CD1c-positive myeloid dendritic cell (primary cell): ENCODE data around the gene FOXO3.
"Not testable (repeated sequence)": the region's sequence is repeated elsewhere in the genome, so short reads cannot be mapped to it uniquely, and the experiment has no call there.

Experiments used
- DNase-seq: peaks from one replicate; pipeline ENCODE4 v3.0.0-alpha.2; 2016; ENCODE audit errors: extremely low spot score

The FOXO3 gene

DNA sequence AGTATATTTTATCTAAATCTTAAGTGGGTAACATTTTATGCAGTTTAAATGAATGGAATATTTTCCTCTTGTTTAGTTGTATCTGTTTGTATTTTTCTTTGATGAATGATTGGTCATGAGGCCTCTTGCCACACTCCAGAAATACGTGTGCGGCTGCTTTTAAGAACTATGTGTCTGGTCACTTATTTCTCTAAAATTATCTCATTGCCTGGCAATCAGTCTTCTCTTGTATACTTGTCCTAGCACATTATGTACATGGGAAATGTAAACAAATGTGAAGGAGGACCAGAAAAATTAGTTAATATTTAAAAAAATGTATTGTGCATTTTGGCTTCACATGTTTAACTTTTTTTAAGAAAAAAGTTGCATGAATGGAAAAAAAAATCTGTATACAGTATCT is 123.3 kb downstream of the FOXO3 start:
- DNase-seq: not testable (repeated sequence)

DNA sequence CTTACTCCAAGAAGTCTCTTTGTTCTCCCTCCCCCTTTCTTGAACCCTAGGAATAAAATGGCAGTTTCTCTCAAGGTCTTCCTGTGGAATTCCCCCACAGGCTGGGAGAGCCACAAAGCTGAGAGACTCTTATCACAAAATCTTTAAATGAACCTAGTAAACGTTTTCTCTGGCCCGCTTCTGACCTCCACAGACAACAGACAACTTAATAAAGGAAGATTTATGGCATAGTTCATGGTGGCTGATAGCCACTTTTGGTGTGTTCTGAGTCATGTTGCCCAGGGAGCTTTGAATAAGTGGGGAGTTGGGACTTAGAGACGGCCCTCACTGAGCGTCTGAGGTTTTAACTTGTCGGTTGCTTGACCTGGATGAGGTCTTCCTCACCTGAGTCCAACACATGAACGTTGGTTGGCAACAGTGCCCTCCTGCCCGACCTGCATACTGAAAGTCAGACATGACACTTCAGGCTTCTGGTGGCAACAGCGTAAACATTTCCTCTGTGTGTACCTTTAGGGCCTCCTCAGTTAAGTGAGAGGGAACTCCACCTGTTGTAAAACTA is 124.1 kb downstream of the FOXO3 start:
- no peak for DNase-seq

DNA sequence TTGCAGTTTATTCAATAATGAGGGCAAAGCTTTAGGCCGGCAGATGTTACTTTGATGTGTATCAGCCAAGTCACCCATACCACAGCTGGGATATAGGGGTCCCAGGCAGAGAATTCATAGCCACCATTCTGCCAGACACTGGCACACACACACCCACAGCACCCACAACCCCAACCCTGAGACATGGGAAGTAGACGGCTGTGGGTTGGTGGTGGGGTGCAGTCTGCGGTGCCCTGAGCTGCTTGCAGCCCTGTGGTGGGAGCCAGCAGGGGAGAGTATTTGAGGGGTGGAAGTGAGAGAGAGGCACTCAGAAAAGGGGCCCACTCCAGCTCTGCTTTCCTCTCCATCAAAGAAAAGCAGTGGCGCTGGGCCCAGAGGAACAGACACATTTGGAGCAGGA is 125.3 kb downstream of the FOXO3 start:
- DNase-seq: no peak

DNA sequence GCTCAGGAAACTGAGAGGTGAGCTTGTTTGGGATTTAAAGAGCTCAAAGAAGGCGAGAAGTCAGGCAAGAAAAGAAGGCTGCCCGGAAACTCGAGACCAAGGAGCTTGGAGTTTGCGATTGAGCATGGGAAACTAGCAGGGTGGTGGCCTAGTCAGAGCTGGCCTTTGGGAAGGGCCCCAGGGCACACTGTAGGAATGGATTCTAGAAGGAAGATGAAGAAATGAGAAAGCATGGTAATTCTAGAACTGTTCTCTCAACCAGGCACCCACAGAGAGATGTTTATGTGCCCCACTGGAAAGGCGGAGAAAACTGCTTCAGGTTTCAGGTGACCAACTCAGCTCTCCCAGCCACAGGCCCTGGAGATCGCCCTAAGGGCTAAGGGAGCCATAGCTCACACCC is 126.2 kb downstream of the FOXO3 start:
- DNase-seq: no peak

DNA sequence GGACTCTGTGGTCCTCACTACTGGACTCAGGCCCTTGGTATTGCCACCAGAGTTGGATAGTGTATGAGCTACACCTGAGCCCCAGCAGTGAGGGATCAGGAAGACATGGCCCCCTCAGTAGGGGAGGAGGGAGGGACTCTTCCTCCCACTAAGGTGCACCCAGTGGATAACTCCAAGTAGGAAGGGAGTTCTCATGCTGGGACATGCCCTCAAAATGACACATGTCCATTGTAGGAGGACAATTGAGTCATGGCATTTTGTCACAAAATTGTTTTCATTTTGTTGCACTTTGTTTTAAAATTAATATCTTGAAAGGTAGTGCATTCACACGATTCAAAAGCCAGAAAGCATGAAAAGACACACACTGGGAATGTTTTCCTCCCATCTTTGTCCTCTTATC is 127.2 kb downstream of the FOXO3 start:
- no peak for DNase-seq

DNA sequence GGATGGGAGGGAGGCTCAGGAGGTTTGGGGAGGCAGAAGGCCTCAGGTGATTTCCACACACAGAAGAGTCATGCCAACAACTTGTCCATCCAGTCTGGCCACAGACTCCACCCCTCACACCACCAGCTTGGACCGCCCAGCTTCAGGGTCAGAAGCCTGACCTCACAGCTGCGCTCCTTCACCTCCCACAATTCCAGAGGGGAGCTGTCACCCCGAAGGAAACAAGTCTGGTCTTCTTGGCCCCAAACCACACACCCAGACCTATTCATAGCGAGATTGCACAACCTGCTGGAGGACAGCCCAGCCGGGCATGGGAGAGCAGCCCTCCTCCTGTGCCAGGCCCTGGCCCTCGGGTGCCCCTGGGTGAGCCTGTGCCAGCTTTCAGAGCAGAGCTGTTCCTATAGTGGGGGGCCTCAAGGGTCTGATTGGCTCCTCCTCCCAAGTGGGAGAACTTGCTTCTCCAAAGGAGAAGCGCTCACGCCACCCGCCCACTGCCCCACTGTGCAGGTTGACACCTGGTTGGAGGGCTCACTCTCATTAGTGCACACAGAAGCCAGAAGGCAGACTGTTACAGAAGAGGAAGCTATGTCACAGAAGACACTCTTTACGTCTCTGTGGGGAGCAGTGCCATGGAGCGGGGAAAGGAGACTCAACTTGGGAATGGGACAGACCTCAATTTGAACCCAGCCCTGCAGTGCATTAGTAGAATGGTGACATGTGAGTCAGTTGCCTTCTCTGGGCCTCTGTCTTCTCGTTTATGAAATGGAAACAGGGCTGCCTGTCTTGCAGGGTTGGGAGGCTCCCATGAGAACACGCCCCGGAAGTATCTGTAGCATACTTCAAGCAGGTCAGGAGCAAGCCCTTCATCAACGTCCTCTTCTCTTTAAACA is 128.8 kb downstream of the FOXO3 start:
- peak; percentile 21 for DNase-seq

DNA sequence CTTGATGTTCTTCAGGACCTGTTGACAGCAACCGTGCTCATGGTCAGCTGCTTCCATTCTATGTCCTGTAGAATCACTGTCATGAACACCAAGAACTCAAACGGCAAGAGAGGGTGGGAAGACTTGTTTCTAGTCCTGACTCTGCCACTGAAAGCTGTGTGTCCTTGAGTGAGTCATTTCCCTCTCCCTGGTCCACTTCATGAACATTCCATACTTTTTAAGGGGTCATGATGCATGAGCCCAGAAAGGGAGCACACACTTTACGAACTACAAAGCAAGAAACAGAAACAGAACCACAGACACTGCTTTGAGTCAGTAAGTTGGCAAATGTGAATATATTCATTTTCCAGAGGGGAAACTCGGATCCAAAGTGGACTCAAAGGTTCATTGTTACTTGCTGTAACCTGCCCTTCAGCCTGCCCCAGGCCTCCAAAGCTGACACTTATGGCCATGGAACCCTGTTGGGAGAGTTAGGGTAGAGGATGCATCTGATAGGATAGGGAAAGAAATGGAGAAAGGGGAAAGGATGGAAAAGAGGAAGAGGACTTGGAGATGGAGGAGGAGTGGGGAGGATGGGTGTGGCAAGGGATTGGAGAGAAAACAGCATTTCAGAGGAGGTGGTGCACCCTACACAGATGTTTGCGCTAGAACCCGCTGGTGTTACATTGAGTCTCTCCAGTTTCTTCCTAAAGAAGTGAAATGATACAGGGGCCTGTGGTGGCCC is 129.8 kb downstream of the FOXO3 start:
- DNase-seq: no peak

DNA sequence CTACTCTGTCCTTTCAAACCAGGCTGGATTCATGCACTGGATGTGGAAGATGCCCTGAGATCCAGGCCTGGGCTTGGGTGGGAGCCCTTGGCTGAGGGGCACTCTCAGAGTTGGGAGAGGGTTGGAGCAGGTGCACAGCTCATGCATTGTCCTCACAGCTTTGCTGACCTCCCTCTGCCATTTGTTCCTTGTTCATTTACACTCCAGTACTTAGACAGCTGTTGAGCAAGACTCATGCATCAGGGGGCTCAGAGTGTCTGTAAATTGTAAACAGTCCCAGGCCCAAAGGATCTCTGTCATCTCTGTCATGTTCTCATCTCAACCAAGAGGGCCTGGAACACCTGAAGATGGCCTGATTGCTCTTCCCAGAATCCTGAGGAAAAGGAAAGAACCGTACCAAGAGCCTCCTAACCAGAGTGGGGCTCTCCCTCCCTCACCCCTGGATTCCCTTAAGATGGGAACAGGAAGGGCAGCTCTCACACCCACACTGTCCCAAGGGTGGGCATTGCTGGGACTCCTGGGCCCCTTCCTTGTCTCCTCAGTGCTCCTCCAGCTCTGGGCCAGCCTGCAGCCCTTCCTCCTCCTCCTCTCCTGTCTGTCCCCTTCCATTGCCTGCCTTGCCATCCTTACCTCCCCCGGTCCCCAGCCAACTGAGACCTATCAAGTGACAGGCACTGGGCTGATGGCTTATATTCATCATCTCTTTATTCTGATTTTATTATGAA is 132.9 kb downstream of the FOXO3 start:
- no peak for DNase-seq

DNA sequence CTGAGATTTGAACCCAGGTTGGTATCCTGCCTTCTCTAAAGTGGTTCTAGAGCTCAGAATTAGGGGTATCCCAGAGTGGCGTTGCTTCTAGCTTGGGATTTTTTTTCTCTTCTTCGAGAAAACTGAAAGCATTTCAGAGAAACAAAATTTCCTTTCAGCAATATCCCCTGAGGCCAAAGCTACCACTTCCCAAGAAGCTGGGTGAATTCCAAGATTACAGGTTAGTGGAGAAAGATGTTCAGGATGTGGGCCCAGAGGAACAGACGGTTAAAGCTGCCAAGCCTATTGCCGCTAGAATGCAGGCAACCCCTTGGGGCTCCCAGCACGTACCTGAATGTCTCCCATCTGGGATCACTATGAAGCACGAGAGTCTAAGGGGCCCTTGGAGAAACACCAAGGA is 134.1 kb downstream of the FOXO3 start:
- no peak for DNase-seq

DNA sequence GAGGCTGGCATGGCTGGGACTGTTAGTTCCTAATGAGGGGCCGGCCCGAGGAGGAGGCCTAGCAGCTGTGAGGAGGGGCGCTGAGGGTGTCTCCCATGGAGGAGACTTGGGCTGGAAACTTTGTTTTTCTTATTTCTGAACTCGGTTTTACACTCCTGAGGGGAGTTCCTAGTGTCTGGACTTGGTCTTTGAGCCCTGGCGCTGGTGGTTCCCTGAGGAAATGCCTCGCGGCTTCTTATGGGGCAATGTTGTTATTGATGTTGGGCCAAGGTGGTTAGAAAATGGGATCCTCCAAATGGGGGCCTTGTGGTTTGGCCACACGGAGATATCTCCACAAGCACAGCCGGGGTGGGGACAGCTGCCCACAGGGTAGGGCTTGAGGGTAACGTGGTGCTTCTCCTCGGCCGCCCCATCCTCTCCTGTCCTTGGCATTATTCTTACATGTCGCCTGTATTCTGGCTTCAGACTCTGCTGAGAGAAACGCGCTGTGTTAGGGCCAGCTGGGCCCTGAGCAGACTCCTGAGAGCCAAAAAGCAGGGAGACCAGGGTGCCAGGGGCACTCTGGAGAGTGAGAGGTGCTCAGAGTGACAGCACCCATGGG is 136.9 kb downstream of the FOXO3 start:
- no peak for DNase-seq

DNA sequence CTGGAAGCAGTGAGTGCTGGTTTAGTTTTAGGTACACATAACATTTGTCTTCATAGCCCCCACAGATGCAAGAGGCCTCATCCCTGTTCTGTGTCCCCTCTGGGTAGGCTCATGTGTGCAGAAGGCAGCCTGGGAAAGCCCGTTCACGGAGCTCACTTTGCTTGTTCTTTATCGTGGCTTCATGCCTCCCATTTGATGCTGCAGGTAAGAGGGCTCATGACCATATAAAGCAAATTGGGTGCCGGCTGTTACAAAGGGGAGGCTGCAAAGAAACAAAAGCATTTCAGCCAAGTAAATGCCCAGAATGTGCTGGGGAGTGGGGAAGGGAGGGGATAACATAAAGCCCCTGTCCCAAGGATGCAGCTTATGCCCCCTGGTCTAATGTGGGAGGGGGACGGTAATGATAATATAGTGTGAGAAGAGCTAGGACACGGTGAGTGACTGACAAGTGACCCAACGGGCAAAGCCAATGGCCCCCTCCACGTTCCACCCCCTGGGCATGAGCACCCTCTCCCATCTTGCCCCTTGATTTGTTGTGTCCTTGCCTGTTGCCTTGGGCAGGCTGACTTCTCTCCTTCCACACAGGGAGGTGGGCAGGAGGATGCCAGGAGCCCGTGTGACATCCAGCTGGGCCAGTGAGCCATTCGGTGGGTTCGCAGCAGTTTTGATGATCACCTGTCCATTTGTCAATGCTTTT is 138.0 kb downstream of the FOXO3 start:
- no peak for DNase-seq

DNA sequence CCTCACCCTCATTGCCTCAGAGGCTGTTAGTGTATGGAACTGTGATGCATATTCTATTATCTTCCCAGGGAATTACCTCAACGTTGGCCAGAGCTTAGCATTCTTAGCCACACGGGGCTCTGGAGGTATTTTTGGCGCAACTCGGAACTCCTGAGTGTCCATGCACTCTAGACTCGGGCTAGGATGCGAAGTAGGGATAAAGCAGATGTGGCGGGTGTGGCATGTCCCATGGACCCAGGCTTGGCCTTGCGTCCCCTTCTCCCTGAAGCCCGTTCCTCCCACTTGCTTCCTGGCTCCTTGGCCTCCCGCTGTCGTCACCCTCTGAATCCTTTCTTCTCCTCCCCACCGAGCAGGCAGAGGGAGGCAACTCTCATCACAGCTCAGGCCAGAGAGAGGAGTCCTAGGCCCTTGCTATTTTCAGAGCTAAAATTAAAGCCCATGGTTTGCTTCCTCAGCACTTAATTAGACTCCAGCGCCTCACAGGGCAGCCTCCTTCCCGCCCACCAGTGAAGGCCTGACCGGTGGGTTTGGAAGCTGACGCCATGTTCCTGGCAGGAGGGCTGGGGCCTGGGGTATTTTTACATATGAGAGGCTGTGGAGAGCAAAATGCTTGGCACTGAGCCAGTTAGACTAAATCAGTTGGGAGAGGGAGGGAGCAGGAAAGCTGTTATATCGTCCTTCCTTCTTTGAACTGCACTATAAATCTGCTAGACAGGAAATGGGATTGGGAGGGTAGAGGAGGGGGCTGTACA is 138.7 kb downstream of the FOXO3 start:
- no peak for DNase-seq

DNA sequence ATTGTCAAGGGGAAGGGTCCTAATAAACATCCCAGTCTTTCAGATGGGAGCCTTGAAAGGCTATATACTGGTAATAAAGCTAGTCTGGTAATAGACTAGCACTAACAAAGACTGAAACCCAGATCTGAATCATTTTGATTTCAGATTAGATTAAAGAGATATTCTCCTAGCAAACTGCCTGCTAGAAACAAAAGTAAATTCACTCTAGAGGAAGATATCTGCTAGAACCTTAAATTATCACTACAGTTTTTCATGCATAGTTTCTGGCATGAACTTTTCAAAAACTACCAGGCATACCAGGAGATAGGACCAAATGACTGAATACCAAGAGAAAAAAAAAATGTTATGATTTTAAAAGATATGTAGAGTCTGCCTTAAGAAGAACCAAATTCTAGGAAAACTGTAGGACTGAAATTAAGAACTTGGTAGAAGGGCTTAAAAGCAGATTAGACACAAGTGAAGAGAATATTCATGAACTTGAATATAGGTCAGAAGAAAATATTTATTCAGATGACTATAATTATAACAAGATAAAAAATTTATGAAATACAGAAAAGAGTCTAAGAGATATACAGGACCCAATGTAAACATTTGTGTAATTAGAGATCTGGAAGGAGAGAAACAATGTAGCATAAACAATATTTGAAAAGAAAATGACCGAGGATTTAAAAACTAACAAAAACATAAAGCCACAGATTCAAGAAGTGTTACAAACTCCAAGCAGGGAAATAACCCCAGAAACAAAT is 141.6 kb downstream of the FOXO3 start:
- DNase-seq: no peak

DNA sequence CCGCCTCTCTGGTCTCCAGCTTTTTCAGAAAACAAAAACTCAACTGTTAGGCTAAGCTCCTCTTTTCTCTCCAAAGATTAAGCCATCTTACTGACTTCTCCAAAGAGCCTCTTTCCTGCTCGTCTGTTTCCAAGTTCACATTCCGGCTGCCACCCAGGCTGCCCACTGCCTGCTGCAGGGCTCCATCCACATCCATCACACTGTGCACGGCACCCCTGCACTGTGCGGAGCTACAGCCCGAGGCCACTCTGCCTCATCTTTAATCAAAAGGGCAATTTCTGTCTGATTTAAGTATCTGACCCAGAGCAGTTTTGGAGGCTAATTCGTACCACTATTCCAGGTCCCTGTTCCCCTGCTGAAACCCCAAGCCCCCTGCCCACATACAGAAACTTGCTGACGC is 145.9 kb downstream of the FOXO3 start:
- DNase-seq: no peak

DNA sequence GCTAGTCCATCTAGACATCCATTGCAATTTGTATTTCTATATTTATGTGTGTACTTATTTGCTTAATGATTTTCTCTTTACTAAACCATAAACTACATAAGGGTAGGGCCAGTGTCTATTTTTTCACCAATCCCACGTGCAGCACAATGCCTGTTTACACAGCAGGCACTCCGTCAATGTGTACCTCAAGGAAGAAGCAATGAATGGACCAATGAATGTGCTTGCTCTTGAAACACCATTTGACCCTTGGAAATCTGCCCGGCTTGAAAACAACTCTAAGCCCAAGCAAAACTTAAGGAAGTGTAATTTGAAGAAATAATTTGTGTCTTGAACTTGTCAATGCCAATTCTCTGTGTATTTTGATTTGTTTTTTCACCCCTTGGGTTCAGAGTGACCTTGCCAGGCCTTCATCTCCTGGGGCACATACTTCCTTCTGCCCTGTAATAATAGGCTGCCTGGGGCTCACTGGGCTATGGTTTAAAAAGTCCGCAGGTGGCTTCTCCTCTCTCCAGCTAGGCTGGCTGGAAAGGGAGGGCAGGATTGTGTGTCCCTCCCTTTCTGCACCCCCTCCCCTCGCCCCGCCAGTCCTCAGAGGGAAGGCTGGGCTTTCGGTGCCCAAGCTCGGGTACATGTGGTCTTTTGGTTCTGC is 146.7 kb downstream of the FOXO3 start:
- no peak for DNase-seq

DNA sequence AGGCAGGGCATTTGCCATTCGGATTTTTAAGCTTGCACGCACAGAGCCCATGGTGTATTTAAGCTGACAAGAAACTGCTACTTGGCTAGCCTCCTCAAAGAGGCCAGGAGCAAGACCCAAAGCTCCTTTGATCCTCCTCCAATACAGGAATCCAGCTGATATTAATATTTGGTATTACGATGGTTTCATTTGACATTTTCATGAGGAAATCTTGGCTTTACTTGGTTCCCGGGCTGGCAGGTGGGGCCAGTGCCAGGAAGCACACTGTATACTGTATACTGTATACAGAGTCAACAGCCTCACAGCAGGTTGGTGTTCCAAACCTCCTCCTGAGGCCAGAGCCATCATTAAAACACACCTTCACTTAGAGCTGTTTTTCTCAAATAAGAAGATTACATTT is 149.3 kb downstream of the FOXO3 start:
- DNase-seq: no peak

DNA sequence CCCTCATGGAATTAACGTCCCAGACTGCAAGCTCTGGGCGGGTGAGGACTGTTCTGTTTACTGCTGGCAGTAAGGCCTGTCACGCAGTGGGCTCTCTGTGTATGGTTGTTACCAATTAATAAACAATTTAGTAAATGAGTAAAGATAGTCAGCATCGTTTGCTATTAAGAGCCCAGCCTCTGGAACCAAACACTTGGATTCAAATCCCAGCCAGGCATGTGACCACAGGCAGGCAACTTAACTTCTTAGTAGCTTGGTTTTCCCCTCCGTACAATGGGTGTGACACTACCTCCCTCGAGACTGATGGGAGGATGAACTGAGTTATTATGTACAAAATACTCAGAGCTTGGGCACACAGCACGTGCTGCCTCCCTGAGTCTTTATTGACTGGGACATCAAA is 149.8 kb downstream of the FOXO3 start:
- no peak for DNase-seq

DNA sequence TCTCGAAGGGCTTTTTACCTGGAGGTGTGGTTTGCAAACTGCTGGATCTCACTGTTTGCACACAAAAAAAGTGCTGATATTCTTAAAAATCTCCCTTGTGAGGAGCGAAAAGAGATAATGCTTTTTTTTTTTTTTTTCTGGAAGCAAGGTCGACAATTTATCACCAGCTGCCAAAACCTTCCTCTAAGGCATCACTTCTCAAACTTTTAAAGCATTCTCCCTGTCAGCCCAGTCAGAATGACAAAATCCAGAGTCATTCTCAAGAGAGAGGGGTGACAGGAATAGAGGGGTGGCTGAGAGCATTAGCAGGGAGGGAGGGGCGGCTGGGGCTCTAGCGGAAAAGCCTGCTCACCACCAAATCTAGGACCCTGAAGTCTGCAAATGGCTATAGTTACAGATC is 150.4 kb downstream of the FOXO3 start:
- no peak for DNase-seq

DNA sequence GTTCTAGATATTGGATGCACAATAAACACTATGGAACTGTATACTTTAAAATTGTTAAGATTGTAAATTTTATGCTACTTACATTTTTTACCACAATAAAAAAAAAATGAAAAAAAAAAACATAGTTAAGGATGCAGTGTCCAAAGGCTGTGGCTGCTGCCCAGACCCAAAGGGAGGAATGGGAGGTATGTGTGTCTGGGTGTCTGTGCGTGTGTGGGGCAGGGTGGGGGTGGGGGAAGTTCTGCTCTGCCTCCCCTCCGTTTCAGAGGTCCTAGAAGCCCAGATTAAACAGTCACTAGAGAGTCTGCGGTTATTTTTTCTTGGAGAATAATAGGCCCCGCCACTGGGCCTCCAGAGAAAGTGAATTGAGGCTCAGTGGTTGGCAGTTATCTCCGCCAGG is 151.1 kb downstream of the FOXO3 start:
- DNase-seq: no peak
